Fibroblast of skin of right biceps (primary cell): ENCODE data around the gene NKAIN4.

ENCODE experiments used
- DNase-seq: peaks from one replicate; pipeline ENCODE4 v3.0.0-alpha.2; 2013

NKAIN4 gene

GRCh38 chr20:63287697-63288580, 33.7 kb upstream of the NKAIN4 start:
- no peak for DNase-seq

GRCh38 chr20:63286781-63287696, 32.8 kb upstream of the NKAIN4 start:
- no peak for DNase-seq

- DNase-seq, result no peak
Measured at GRCh38 chr20:63285636-63286615, 31.7 kb upstream of the NKAIN4 start.

GRCh38 chr20:63284981-63285524, 30.8 kb upstream of the NKAIN4 start:
- DNase-seq, result no peak

GRCh38 chr20:63284544-63284949, 30.3 kb upstream of the NKAIN4 start:
- no peak for DNase-seq

GRCh38 chr20:63284083-63284440, 29.8 kb upstream of the NKAIN4 start:
- DNase-seq, result no peak

GRCh38 chr20:63283397-63284082, 29.3 kb upstream of the NKAIN4 start:
- DNase-seq, result no peak

- no peak for DNase-seq
Measured at GRCh38 chr20:63282946-63283345, 28.7 kb upstream of the NKAIN4 start.

GRCh38 chr20:63281742-63282665, 27.7 kb upstream of the NKAIN4 start:
- no peak for DNase-seq

- DNase-seq, result no peak
Measured at GRCh38 chr20:63280929-63281545, 26.8 kb upstream of the NKAIN4 start.

- no peak for DNase-seq
Measured at GRCh38 chr20:63280371-63280770, 26.1 kb upstream of the NKAIN4 start.

- no peak for DNase-seq
Measured at GRCh38 chr20:63279931-63280330, 25.7 kb upstream of the NKAIN4 start.

- DNase-seq, result no peak
Measured at GRCh38 chr20:63278661-63279060, 24.4 kb upstream of the NKAIN4 start.

GRCh38 chr20:63277466-63278272, 23.4 kb upstream of the NKAIN4 start:
- DNase-seq, result no peak

GRCh38 chr20:63276956-63277355, 22.7 kb upstream of the NKAIN4 start:
- DNase-seq, result no peak

GRCh38 chr20:63275825-63276224, 21.6 kb upstream of the NKAIN4 start:
- no peak for DNase-seq

- no peak for DNase-seq
Measured at GRCh38 chr20:63274381-63275228, 20.3 kb upstream of the NKAIN4 start.
